ENCODE measurements around the gene CENPH.

- TF ChIP-seq POLR2A (IDR thresholded peaks at IDR 0.05; ENCODE audit: low read depth, low read length) = no peak
- no peak for TF ChIP-seq POLR2AphosphoS5 (IDR thresholded peaks at IDR 0.05; ENCODE audit: low read depth, low read length)
These were observed 68.2 kb downstream of the CENPH start for GRCh38 chr5:69257577-69257976.

Data from GM12892 (cell line).